H1 (cell line): Measurements from ENCODE around the gene CRISPLD2. TPM values are rescaled to one million over a fixed set of nuclear protein-coding genes. Genes with fewer than 3 reads are reported as not detected.

Experiments
- CTCF ChIA-PET: fragments of 300-600 bp; sonication (Branson Sonifier 250); formaldehyde crosslinking; loops from one replicate; lab custom pipeline; 2021; ENCODE audit not compliant: partially characterized antibody; lab: Charles Lee
- POLR2A ChIA-PET: fragments of 300-600 bp; sonication (Branson Sonifier 250); formaldehyde crosslinking; loops from one replicate; lab custom pipeline; 2021; ENCODE audit warnings: inconsistent platforms; ENCODE audit not compliant: partially characterized antibody; lab: Charles Lee
- DNase-seq, 2 experiments: peaks; one replicate each; pipeline versions ENCODE4 v3.0.0 to v3.0.0-alpha.2; 2010 to 2022; ENCODE audit warnings: low spot score in 2 of 2, low read depth in 1 of 2, mixed read lengths in 1 of 2
- FAIRE-seq: peaks from 2 replicates; lab custom pipeline; 2011; peaks lifted over from hg19 to GRCh38; lab: Jason Lieb, UNC
- H2AFZ ChIP-seq: 2 replicates; pipeline ENCODE4 v1.8.1; 2012; ENCODE audit warnings: low read length, inconsistent platforms
- H2AK5ac ChIP-seq: 2 replicates; pipeline ENCODE4 v1.6.1; 2013; ENCODE audit warnings: low read depth, low read length
- H2BK120ac ChIP-seq: replicated peaks from 2 replicates; pipeline ENCODE3; 2013; ENCODE audit warnings: low read depth, low read length, inconsistent platforms
- H2BK12ac ChIP-seq: 2 replicates; pipeline ENCODE4 v1.6.1; 2013; ENCODE audit warnings: low read depth, low read length
- H2BK15ac ChIP-seq: 2 replicates; pipeline ENCODE4 v1.6.1; 2013; ENCODE audit warnings: low read length
- H2BK20ac ChIP-seq: 2 replicates; pipeline ENCODE4 v1.6.1; 2013; ENCODE audit warnings: low read length
- H2BK5ac ChIP-seq: 2 replicates; pipeline ENCODE4 v1.6.1; 2013; ENCODE audit warnings: low read depth, low read length
- H3K14ac ChIP-seq: 2 replicates; pipeline ENCODE4 v1.6.1; 2013; ENCODE audit warnings: inconsistent platforms; ENCODE audit not compliant: insufficient read length
- H3K18ac ChIP-seq: 2 replicates; pipeline ENCODE4 v1.6.1; 2013; ENCODE audit warnings: low read length; ENCODE audit errors: extremely low read depth
- H3K23ac ChIP-seq: 2 replicates; pipeline ENCODE4 v1.6.1; 2013; ENCODE audit warnings: inconsistent platforms; ENCODE audit not compliant: insufficient read length
- H3K23me2 ChIP-seq: 2 replicates; pipeline ENCODE4 v1.6.1; 2013; ENCODE audit warnings: low read depth, low read length
- H3K27ac ChIP-seq: 2 replicates; pipeline ENCODE4 v1.6.1; 2011; ENCODE audit warnings: low read depth, low read length, inconsistent platforms
- H3K27me3 ChIP-seq, 4 experiments: replicated peaks in 1 of 4; 1 replicate in 1 of 4; 2 replicates in 3 of 4; pipeline versions ENCODE4 v1.6.1 to v1.8.1; 2011 to 2013; ENCODE audit warnings: low read length in 3 of 4, mild to moderate bottlenecking in 3 of 4, inconsistent platforms in 2 of 4, mixed read lengths in 2 of 4, moderate library complexity in 1 of 4; ENCODE audit not compliant: control insufficient read depth in 3 of 4, insufficient read depth in 3 of 4; ENCODE audit errors: extremely low read depth in 1 of 4
- H3K36me3 ChIP-seq, 4 experiments: 2 replicates each; pipeline versions ENCODE4 v1.6.1 to v1.8.1; 2011 to 2013; ENCODE audit warnings: mild to moderate bottlenecking in 4 of 4, low read length in 3 of 4, moderate library complexity in 2 of 4, control low read depth in 1 of 4, inconsistent platforms in 1 of 4; ENCODE audit not compliant: insufficient read depth in 4 of 4, control insufficient read depth in 2 of 4
- H3K4ac ChIP-seq: replicated peaks from 2 replicates; pipeline ENCODE3; 2013; ENCODE audit warnings: low read length, low read depth, mixed read lengths, inconsistent platforms; ENCODE audit not compliant: insufficient read length
- H3K4me1 ChIP-seq, 4 experiments: replicated peaks in 1 of 4; 1 replicate in 1 of 4; 2 replicates in 3 of 4; pipeline versions ENCODE4 v1.6.1 to v1.8.1; 2011 to 2013; ENCODE audit warnings: low read length in 3 of 4, inconsistent platforms in 2 of 4, mixed read lengths in 1 of 4; ENCODE audit not compliant: insufficient read depth in 4 of 4, control insufficient read depth in 3 of 4
- H3K4me2 ChIP-seq, 2 experiments: 2 replicates each; pipeline versions ENCODE4 v1.6.1 to v1.8.1; 2011 to 2013; ENCODE audit warnings: low read depth in 2 of 2, low read length in 2 of 2, control low read depth in 1 of 2, inconsistent platforms in 1 of 2, mild to moderate bottlenecking in 1 of 2; ENCODE audit not compliant: insufficient read depth in 1 of 2
- H3K4me3 ChIP-seq, 4 experiments: fragments of 200-600, 300-600 bp in 1 of 4; sonication (generic), shearing (Covaris generic), sonication (Bioruptor Twin) in 1 of 4; 2 replicates each; pipeline versions ENCODE4 v1.5.1 to v1.8.1; 2011 to 2016; ENCODE audit warnings: low read length in 4 of 4, low read depth in 3 of 4, control low read depth in 2 of 4, inconsistent platforms in 2 of 4, mild to moderate bottlenecking in 2 of 4, mixed read lengths in 1 of 4, moderate library complexity in 1 of 4; ENCODE audit not compliant: insufficient read depth in 2 of 4; ENCODE audit errors: extremely low read depth in 1 of 4
- H3K56ac ChIP-seq: replicated peaks from 2 replicates; pipeline ENCODE3; 2013; ENCODE audit warnings: low read depth, mild to moderate bottlenecking, mixed read lengths, low read length, inconsistent platforms; ENCODE audit not compliant: insufficient read length
- H3K79me1 ChIP-seq: 2 replicates; pipeline ENCODE4 v1.6.1; 2013; ENCODE audit warnings: low read depth, low read length, control low read depth
- H3K79me2 ChIP-seq, 2 experiments: 2 replicates each; pipeline versions ENCODE4 v1.6.1 to v1.8.1; 2012 to 2013; ENCODE audit warnings: low read length in 2 of 2, mild to moderate bottlenecking in 2 of 2, inconsistent platforms in 1 of 2; ENCODE audit not compliant: insufficient read depth in 2 of 2, control insufficient read depth in 1 of 2
- H3K9ac ChIP-seq, 4 experiments: replicated peaks in 1 of 4; 1 replicate in 1 of 4; 2 replicates in 3 of 4; pipeline versions ENCODE4 v1.6.1 to v1.8.1; 2011 to 2013; ENCODE audit warnings: low read depth in 3 of 4, low read length in 3 of 4, control low read depth in 2 of 4, mild to moderate bottlenecking in 2 of 4, moderate library complexity in 2 of 4, inconsistent platforms in 1 of 4; ENCODE audit errors: extremely low read depth in 1 of 4
- H3K9me3 ChIP-seq, 2 experiments: 2 replicates each; pipeline versions ENCODE4 v1.6.1 to v1.8.1; 2012 to 2013; ENCODE audit warnings: mild to moderate bottlenecking in 2 of 2, moderate library complexity in 2 of 2, control low read depth in 1 of 2, inconsistent platforms in 1 of 2, low read depth in 1 of 2, low read length in 1 of 2, mixed read lengths in 1 of 2; ENCODE audit not compliant: insufficient read depth in 2 of 2
- H4K20me1 ChIP-seq, 2 experiments: replicated peaks in 1 of 2; 2 replicates each; pipeline versions ENCODE3 to v1.8.1; 2011 to 2013; ENCODE audit warnings: inconsistent platforms in 2 of 2, low read length in 2 of 2, mild to moderate bottlenecking in 1 of 2; ENCODE audit not compliant: insufficient read depth in 2 of 2, control insufficient read depth in 1 of 2
- H4K5ac ChIP-seq: 2 replicates; pipeline ENCODE4 v1.6.1; 2013; ENCODE audit warnings: low read length, low read depth, mixed read lengths, inconsistent platforms; ENCODE audit not compliant: insufficient read length
- H4K8ac ChIP-seq: 2 replicates; pipeline ENCODE4 v1.8.0; 2013; ENCODE audit warnings: mild to moderate bottlenecking, moderate library complexity, low read length, inconsistent platforms; ENCODE audit not compliant: insufficient read depth; ENCODE audit errors: extremely low read depth
- H4K91ac ChIP-seq: replicated peaks from 2 replicates; pipeline ENCODE3; 2013; ENCODE audit warnings: low read length, mixed read lengths, inconsistent platforms; ENCODE audit not compliant: insufficient read length
- CTCF ChIP-seq, 3 experiments: IDR thresholded peaks; 1 replicate in 2 of 3; 2 replicates in 1 of 3; pipeline versions ENCODE4 v1.5.1 to v1.6.1; 2011; ENCODE audit warnings: low read length in 3 of 3, mild to moderate bottlenecking in 3 of 3, inconsistent platforms in 2 of 3, low read depth in 1 of 3, moderate library complexity in 1 of 3; ENCODE audit not compliant: insufficient read depth in 1 of 3; ENCODE audit errors: control extremely low read depth in 1 of 3
- KDM1A ChIP-seq: fragments of 200-600, 300-600 bp; sonication (generic); IDR thresholded peaks from 2 replicates; pipeline ENCODE4 v1.7.1; 2016; ENCODE audit warnings: mild to moderate bottlenecking, low read length, borderline replicate concordance
- RAD21 ChIP-seq, 2 experiments: IDR thresholded peaks in 1 of 2; conservative IDR thresholded peaks in 1 of 2; 2 replicates each; pipeline ENCODE4 v1.6.1; 2011; ENCODE audit warnings: low read depth in 2 of 2, low read length in 2 of 2, improper control_type of control experiment in 1 of 2, inconsistent platforms in 1 of 2, mild to moderate bottlenecking in 1 of 2, moderate library complexity in 1 of 2
- USF2 ChIP-seq: IDR thresholded peaks from 2 replicates; pipeline ENCODE4 v1.6.1; 2011; ENCODE audit warnings: low read length, improper control_type of control experiment
- YY1 ChIP-seq: IDR thresholded peaks from 2 replicates; pipeline ENCODE4 v1.6.1; 2011; ENCODE audit warnings: low read depth, mild to moderate bottlenecking, low read length
- WGBS, 2 experiments: shearing (Covaris generic) in 1 of 2; methylation state at CpG; one replicate each; pipeline versions ENCODE4 v1.1.6 to v1.1.7; 2013 to 2015; ENCODE audit warnings: low lambda C conversion rate in 2 of 2, mixed read lengths in 2 of 2, inconsistent platforms in 1 of 2, low coverage in 1 of 2, missing lambda C conversion rate in 1 of 2; ENCODE audit not compliant: insufficient replicate concordance in 2 of 2, insufficient coverage in 1 of 2, insufficient read length in 1 of 2; ENCODE audit errors: extremely low coverage in 1 of 2, missing lambda C conversion rate in 1 of 2; 5-methylcytosine and 5-hydroxymethylcytosine counted together
- polyA plus RNA-seq, 7 experiments: library from polyadenylated mRNA; depleted of rRNA in 3 of 7; stranded (reverse) in 5 of 7; unstranded in 2 of 7; fragments of >200 nt in 5 of 7; fragments of 200-250 nt in 2 of 7; gene quantifications; 1 replicate in 5 of 7; 2 replicates in 1 of 7; 4 replicates in 1 of 7; pipeline versions ENCODE4 v1.2.1 to v1.2.3, GENCODE V29; 2011 to 2013; ENCODE audit warnings: missing spikeins in 2 of 7, mixed read lengths in 2 of 7
- total RNA-seq: library from RNA; stranded (reverse); fragmentation: NEBNext Ultra II Directional; extraction: Animal tissue kit (Norgen Biotek cat#: 25700); gene quantifications from 2 replicates; pipeline ENCODE4 v1.2.1, GENCODE V29; 2021
- TF ChIP-seq, protein P1 (sequence below): IDR thresholded peaks from 2 replicates; pipeline ENCODE4 v1.6.1; 2012; ENCODE audit warnings: inconsistent platforms

Gene CRISPLD2
- total and polyA plus RNA-seq, 2 of the 8 experiments (the other 6 are each of a cell fraction or from before 2014, with no cell fraction given): 2.7 to 5.1 TPM

- Histone ChIP-seq H3K36me3 (no peaks in the 10 kb centered on the region), H3K4me3 (no peak overlapping the region), H3K18ac (no peak overlapping the region), H3K9ac (no peak overlapping the region), H3K9me3 (no peaks in the 10 kb centered on the region; a peak in 1 of 4 replicates), H4K5ac (no peak overlapping the region), H2BK20ac (no peak overlapping the region), H3K4ac (no peak overlapping the region), H3K4me1 (no peaks in the 10 kb centered on the region), H4K91ac (no peak overlapping the region), H4K20me1 (no peaks in the 10 kb centered on the region), H3K56ac (no peak overlapping the region), H3K79me1 (no peaks in the 10 kb centered on the region), H2BK12ac (no peak overlapping the region), H2BK5ac (no peak overlapping the region), H2BK15ac (no peak overlapping the region), H3K23ac (no peak overlapping the region), H3K4me2 (no peak overlapping the region), H2AFZ (no peak overlapping the region), H2BK120ac (no peak overlapping the region), H3K27ac (no peak overlapping the region), H3K27me3 (peaks cover 0 to 2% (median 0%) of the 10 kb centered on the region in 4 experiments; a peak in 1 of 7 replicates), H2AK5ac (no peak overlapping the region), H3K79me2 (no peaks in the 10 kb centered on the region), H3K14ac (no peak overlapping the region), H4K8ac (no peak overlapping the region), H3K23me2 (peaks cover 9% of the 10 kb centered on the region)
- POLR2A ChIA-PET: no interaction called here
- 89% methylated on average over 8 of the region's 10 CpGs; no CpG with 5 or more reads in 1 of the 2 experiments for WGBS, 2 experiments
- FAIRE-seq (no peak), DNase-seq (no peak)
- CTCF ChIA-PET: interaction anchor here (0.9 to 7.9 kb wide), 13 partner anchors 10 to 197 kb away, joined by 3 to 169 read pairs (median 17); partner anchors contain the start of gene CRISPLD2
- TF ChIP-seq, protein P1, sequence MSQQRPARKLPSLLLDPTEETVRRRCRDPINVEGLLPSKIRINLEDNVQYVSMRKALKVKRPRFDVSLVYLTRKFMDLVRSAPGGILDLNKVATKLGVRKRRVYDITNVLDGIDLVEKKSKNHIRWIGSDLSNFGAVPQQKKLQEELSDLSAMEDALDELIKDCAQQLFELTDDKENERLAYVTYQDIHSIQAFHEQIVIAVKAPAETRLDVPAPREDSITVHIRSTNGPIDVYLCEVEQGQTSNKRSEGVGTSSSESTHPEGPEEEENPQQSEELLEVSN: no peak
- no peak for TF ChIP-seq YY1
- TF ChIP-seq CTCF (IDR thresholded peaks at IDR 0.05; ENCODE audit: control extremely low read depth in 1 of 3, insufficient read depth in 1 of 3, low read depth in 1 of 3, low read length in 3 of 3): peak; percentile 44 to 52 (median 44)
- peak in 1 of 2 experiments; percentile 21; a peak in 1 of 4 replicates for TF ChIP-seq RAD21 (IDR thresholded peaks at IDR 0.05 in 1 of 2, conservative IDR thresholded peaks at IDR 0.05 in 1 of 2; ENCODE audit: low read depth in 2 of 2, low read length in 2 of 2)
- TF ChIP-seq USF2: no peak
- peak; percentile 64; the same call in 1 of the 2 replicates for TF ChIP-seq KDM1A
These were observed 131.1 kb downstream of the CRISPLD2 start for GRCh38 chr16:84950906-84951305.
